ENCODE data around the gene CLPSL1.

The CLPSL1 gene

GRCh38 chr6:35757456-35758123, 23.2 kb upstream of the CLPSL1 start:
- peak; percentile 70 for DNase-seq (ENCODE audit: low read depth)

GRCh38 chr6:35759426-35759825, 21.4 kb upstream of the CLPSL1 start:
- H3K4me3 ChIP-seq (replicated peaks; ENCODE audit: low read depth, low read length), result no peak overlapping the region
- no peak for TF ChIP-seq CTCF (IDR thresholded peaks at IDR 0.05; ENCODE audit: low read length, missing control alignments)
- no peak for DNase-seq (ENCODE audit: low read depth)

More at GRCh38 chr6:35757456-35758123, 23.2 kb upstream of the CLPSL1 start:
- TF ChIP-seq CTCF (IDR thresholded peaks at IDR 0.05; ENCODE audit: low read length, missing control alignments), result peak; percentile 73
- H3K4me3 ChIP-seq (replicated peaks; ENCODE audit: low read depth, low read length), result no peak overlapping the region

GRCh38 chr6:35765739-35766138, 15.1 kb upstream of the CLPSL1 start:
- TF ChIP-seq CTCF (IDR thresholded peaks at IDR 0.05; ENCODE audit: low read length, missing control alignments), result no peak
- H3K4me3 ChIP-seq (replicated peaks; ENCODE audit: low read depth, low read length), result no peak overlapping the region
- no peak for DNase-seq (ENCODE audit: low read depth)

- no peak for DNase-seq (ENCODE audit: low read depth)
- no peak for TF ChIP-seq CTCF (IDR thresholded peaks at IDR 0.05; ENCODE audit: low read length, missing control alignments)
- H3K4me3 ChIP-seq (replicated peaks; ENCODE audit: low read depth, low read length), result no peak overlapping the region
Observed at GRCh38 chr6:35769211-35769610, 11.6 kb upstream of the CLPSL1 start.

GRCh38 chr6:35771343-35771627, 9.5 kb upstream of the CLPSL1 start:
- H3K4me3 ChIP-seq (replicated peaks; ENCODE audit: low read depth, low read length), result no peak overlapping the region
- no peak for DNase-seq (ENCODE audit: low read depth)
- TF ChIP-seq CTCF (IDR thresholded peaks at IDR 0.05; ENCODE audit: low read length, missing control alignments), result no peak

- H3K4me3 ChIP-seq (replicated peaks; ENCODE audit: low read depth, low read length), result no peak overlapping the region
- no peak for DNase-seq (ENCODE audit: low read depth)
- no peak for TF ChIP-seq CTCF (IDR thresholded peaks at IDR 0.05; ENCODE audit: low read length, missing control alignments)
Observed at GRCh38 chr6:35774116-35774794, 6.6 kb upstream of the CLPSL1 start.

GRCh38 chr6:35775031-35775430, 5.8 kb upstream of the CLPSL1 start:
- DNase-seq (ENCODE audit: low read depth), result no peak
- TF ChIP-seq CTCF (IDR thresholded peaks at IDR 0.05; ENCODE audit: low read length, missing control alignments), result no peak
- no peak overlapping the region for H3K4me3 ChIP-seq (replicated peaks; ENCODE audit: low read depth, low read length)
